Measurements from ENCODE around the gene NFATC3.
"Not testable (repeated sequence)": the region's sequence is repeated elsewhere in the genome, so short reads cannot be mapped to it uniquely, and the experiment has no call there.

Gene NFATC3

GRCh38 chr16:68120496-68120895, 35.3 kb downstream of the NFATC3 start:
- not testable (repeated sequence) for DNase-seq

GRCh38 chr16:68126395-68126794, 41.2 kb downstream of the NFATC3 start:
- DNase-seq, result no peak

- no peak for DNase-seq
Measured at GRCh38 chr16:68128577-68129305, 43.6 kb downstream of the NFATC3 start.

GRCh38 chr16:68130520-68130919, 45.4 kb downstream of the NFATC3 start:
- DNase-seq, result no peak

DNA sequence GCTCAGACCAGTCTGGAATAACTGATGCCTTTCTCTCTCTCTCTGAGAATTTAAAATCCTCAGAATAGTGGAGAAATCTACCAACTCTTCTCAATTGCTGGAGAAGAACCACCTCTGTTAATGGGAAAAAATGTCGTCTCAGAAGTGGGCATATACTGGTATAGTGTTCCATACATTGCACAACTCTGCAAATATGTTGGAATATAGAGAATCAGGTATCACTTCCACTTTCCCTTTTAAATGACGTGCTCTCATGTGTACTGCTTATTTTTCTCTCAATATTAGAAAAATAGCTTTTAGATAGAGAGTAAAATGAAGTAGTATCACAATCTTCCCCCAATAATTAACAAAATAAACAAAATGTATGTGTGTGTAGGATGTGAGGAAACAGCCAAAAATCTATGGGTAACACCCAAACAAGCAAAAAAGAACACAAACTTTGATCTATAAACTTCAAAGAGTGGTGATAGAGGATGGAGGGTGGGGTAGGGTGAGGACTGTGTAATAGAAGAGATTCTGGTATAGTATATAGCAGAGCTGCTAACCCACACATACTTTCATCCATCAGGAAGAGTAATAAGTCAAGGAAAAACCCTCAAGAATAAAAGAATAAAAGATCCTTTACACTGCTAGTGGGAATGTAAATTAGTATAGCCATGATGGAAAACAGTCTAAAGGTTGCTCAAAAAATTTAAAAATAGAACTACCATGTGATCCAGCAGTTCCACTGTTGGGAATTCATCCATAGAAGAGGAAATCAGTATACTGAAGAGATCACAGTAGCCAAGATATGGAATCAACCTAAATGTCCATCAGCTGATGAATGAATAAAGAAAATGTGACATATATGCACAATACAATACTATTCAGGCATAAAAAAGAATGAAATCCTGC, 46.9 kb downstream of the NFATC3 start:
- no peak for DNase-seq

DNA sequence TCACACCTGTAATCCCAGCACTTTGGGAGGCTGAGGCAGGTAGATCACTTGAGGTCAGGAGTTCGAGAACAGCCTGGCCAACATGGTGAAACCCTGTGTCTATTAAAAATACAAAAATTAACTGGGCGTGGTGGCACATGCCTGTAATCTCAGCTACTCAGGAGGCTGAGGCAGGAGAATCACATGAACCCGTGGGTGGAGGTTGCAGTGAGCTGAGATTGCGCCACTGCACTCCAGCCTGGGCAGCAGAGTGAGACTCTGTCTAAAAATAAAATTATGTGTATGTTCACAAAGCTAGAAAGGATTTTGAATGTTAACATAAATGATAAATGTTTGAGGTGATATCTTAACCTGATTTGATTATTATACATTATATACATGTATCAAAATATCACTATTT, 47.8 kb downstream of the NFATC3 start:
- DNase-seq, result not testable (repeated sequence)

DNA sequence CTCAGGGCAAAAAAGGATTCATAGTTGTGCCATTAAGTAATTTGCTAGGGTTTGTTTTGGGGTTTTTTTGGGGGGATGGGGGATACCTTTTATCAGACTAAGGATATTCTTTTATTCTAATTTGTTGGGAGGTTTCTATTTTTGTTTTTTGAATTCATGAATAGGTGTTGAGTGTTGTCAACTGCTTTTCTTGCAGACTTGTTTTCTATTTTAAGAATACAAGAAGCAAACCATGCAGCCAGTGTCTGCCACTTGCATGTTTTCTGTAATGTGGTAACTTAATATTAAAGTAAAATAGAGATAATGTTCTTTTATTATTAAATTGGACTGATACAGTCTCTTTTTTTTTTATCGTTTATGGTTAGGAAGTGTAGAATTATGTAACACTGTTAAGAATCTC, 49.5 kb downstream of the NFATC3 start:
- no peak for DNase-seq

- DNase-seq, result no peak
Measured at GRCh38 chr16:68136515-68136914, 51.3 kb downstream of the NFATC3 start.

DNA sequence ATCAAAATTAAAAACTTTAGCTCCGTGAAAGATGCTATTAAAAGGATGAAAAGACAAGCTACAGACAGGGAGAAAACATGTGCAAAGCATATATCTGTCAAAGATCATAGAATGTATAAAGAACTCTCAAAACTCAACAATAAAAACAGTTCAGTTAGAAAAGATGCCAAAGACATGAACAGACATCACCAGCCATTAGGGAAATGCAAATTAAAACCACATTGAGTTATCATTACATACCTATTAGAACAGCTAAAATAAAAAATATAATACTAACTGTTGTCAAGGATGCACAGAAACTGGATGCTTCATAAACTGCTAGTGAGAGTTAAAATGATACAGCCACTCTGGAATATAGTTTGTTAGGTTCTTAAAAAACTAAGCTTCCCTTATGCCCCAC, 58.8 kb downstream of the NFATC3 start:
- no peak for DNase-seq

- no peak for DNase-seq
Measured at GRCh38 chr16:68146585-68146984, 61.4 kb downstream of the NFATC3 start.

DNA sequence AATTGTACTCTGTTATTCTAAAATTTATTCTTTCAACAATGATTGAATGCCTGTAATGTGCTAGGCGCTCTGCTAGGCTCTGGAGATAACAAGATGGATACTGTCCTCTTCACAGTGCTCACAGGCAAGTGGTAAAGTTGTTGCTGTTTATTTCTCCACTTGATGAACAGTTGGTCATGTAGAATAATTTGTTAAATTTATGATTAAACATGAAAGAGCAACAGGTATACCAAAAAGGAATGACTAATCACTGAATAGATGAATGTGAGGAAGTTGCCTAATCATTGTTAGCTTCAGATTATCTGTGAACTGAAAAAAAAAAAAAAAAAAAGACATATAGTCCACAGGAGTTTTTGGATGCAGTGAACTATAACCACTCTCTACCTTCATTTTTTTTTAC, 62.3 kb downstream of the NFATC3 start:
- DNase-seq, result no peak

DNA sequence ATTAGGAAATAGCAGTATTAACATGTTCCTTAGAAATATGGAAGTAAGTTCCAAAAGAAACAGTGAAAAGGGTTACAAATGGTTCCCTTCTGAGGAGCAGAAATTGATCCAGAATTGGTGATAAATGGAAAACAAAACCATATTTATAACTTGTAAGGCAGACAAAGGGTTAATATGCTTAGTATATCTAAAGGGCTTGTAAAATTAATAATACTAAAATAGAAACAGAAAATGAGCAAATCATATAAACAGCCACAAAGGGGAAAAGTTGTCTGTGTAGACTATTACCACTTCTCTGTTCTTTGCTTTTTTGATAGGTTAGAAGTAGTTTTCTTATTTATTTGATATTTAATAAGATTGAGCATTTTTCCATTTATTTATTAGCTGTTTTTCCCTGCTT, 64.4 kb downstream of the NFATC3 start:
- DNase-seq, result no peak

DNA sequence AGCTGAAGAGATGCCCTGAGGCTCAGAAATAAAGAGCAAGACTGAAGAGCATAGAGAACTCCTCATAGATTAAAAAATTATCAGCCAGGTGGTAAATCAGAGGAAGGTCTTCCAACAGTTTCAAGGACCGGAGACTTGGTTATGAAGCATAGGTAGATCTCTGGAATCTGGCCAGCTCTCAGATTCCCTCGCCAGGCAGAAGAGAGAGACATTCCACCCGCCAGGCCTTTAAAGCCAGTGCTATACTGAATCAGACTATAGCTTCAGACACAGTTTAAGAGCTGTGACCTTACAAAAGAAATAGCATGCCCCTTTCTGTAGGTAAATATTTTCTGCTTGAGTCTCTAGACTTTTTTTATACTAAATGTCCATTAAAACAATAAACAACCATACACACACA, 70.3 kb downstream of the NFATC3 start:
- no peak for DNase-seq

DNA sequence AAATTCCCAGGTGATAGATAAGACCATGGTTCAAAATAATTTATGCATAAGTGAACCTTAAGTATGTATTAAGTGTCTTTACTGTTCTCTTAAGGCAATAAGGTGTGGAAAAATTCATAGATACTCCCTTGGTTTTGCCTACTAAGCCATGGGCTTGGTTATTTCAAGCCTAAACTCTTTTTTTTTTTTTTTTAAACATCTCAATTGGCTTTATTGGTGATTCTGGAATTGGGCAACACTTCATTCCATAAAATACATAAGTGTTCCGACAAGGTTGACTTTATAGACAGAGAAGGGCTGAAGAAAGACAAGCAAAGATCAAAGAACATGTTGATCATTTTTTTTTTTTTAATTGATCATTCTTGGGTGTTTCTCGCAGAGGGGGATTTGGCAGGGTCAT, 77.2 kb downstream of the NFATC3 start:
- no peak for DNase-seq

DNA sequence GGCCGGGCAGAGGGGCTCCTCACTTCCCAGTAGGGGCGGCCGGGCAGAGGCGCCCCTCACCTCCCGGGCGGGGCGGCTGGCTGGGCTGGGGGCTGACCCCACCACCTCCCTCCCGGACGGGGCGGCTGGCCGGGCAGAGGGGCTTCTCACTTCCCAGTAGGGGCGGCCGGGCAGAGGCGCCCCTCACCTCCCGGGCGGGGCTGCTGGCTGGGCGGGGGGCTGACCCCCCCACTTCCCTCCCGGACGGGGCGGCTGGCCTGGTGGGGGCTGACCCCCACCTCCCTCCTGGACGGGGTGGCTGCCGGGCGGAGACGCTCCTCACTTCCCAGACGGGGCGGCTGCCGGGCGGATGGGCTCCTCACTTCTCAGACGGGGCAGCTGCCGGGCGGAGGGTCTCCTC, 78.1 kb downstream of the NFATC3 start:
- not testable (repeated sequence) for DNase-seq

DNA sequence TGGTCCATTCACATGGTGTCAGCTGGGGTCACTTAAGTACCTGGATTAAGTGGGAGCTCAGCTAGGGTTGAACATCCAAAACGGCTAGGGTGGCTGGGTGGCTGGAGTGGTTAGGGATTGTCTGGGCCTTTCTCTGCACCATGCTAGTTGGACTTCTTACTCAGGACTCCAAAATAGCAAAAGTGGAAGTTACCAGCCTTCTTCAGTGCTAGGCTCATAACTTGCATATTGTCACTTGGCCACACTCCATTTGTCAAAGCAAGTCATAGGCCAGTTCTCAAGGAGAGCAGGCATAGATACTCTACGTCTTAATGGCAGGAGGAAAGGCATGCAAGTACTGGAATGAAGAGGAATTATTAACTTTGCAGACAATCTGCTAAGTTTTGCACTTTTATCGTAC, 81.1 kb downstream of the NFATC3 start:
- no peak for DNase-seq

GRCh38 chr16:68179196-68179795, 94.1 kb downstream of the NFATC3 start:
- no peak for DNase-seq

DNA sequence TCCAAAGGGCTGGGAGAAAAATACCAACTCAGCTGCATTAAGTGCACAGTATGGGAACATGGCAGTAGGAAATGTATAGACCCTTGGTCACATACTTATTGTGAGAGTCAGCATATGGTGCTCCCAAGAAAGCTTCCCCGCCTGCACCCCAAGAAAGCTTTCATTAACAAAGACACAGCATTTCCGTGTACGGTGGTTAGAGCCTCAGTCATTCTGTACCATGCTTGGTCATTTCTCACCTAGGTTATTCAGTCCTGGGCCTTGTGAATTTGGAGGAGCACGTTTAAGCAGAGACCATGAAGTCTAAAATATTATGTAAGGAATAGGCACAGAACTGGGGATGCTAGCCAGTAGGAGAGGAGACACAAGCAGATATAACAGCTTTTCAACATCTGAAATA, 94.7 kb downstream of the NFATC3 start:
- no peak for DNase-seq

DNA sequence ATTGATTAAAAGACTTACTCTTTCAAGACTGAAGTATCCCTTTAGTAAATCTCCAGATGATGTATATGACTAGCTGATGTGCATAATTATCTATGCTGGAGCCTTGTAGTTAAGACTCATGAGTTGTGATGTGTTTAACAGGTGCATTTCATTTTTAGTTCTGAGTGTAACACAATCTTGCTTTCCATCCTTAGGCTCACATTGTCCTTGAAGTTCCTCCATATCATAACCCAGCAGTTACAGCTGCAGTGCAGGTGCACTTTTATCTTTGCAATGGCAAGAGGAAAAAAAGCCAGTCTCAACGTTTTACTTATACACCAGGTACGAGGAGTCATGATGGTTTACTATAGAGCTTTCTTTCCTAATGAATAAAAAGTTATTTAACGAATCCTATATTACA, 97.9 kb downstream of the NFATC3 start:
- no peak for DNase-seq

GRCh38 chr16:68186877-68187276, 101.7 kb downstream of the NFATC3 start:
- no peak for DNase-seq

GRCh38 chr16:68187505-68187904, 102.3 kb downstream of the NFATC3 start:
- DNase-seq, result no peak

DNA sequence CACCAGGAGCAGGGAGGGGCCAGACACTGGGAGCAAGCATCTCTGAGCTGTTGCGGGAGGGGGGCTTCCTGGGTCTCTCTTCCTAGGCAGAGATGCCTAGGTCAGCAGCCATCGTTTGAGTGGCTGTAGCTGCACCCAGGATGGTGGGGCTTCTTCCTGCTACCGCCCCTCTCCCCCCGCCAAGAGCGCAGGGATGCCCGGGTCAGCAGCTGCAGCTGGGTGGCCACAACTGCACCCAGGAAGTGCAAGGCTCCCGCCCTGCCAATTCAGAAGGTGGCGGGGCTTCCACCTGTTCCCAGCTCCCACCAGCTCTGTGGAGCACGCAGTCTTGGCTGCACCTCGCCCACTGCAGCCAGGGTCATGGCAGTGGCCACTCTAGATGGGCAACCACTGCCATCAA, 103.0 kb downstream of the NFATC3 start:
- DNase-seq, result no peak

- DNase-seq, result no peak
Measured at GRCh38 chr16:68190081-68190480, 104.9 kb downstream of the NFATC3 start.

Measured in retina (tissue), 1 donor.